ENCODE results near the gene GSTK1.

GRCh38 chr7:143247372-143247771, 15.9 kb upstream of the GSTK1 start:
- TF ChIP-seq, protein P1, sequence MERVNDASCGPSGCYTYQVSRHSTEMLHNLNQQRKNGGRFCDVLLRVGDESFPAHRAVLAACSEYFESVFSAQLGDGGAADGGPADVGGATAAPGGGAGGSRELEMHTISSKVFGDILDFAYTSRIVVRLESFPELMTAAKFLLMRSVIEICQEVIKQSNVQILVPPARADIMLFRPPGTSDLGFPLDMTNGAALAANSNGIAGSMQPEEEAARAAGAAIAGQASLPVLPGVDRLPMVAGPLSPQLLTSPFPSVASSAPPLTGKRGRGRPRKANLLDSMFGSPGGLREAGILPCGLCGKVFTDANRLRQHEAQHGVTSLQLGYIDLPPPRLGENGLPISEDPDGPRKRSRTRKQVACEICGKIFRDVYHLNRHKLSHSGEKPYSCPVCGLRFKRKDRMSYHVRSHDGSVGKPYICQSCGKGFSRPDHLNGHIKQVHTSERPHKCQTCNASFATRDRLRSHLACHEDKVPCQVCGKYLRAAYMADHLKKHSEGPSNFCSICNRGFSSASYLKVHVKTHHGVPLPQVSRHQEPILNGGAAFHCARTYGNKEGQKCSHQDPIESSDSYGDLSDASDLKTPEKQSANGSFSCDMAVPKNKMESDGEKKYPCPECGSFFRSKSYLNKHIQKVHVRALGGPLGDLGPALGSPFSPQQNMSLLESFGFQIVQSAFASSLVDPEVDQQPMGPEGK (CRISPR knock-in tag; IDR thresholded peaks at IDR 0.05; ENCODE audit: borderline replicate concordance) = no peak
- TF ChIP-seq ESRRG (CRISPR knock-in tag; IDR thresholded peaks at IDR 0.05) = no peak
- TF ChIP-seq ZFP30 (CRISPR knock-in tag; IDR thresholded peaks at IDR 0.05) = no peak
- no peak for TF ChIP-seq ARNTL (CRISPR knock-in tag; IDR thresholded peaks at IDR 0.05; ENCODE audit: borderline replicate concordance, low read depth)
- no peak for TF ChIP-seq PPARA (CRISPR knock-in tag; IDR thresholded peaks at IDR 0.05; ENCODE audit: borderline replicate concordance)
- TF ChIP-seq, protein P2, sequence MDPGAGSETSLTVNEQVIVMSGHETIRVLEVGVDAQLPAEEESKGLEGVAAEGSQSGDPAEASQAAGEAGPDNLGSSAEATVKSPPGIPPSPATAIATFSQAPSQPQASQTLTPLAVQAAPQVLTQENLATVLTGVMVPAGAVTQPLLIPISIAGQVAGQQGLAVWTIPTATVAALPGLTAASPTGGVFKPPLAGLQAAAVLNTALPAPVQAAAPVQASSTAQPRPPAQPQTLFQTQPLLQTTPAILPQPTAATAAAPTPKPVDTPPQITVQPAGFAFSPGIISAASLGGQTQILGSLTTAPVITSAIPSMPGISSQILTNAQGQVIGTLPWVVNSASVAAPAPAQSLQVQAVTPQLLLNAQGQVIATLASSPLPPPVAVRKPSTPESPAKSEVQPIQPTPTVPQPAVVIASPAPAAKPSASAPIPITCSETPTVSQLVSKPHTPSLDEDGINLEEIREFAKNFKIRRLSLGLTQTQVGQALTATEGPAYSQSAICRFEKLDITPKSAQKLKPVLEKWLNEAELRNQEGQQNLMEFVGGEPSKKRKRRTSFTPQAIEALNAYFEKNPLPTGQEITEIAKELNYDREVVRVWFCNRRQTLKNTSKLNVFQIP (CRISPR knock-in tag; IDR thresholded peaks at IDR 0.05; ENCODE audit: borderline replicate concordance, low read depth) = no peak
- no peak for TF ChIP-seq RARB (CRISPR knock-in tag; IDR thresholded peaks at IDR 0.05)
- TF ChIP-seq TOX (CRISPR knock-in tag; IDR thresholded peaks at IDR 0.05; ENCODE audit: borderline replicate concordance) = no peak
- no peak for TF ChIP-seq TCF4 (CRISPR knock-in tag; IDR thresholded peaks at IDR 0.05; ENCODE audit: borderline replicate concordance)
- TF ChIP-seq ZNF565 (CRISPR knock-in tag; conservative IDR thresholded peaks at IDR 0.05; ENCODE audit: low read depth) = no peak
- TF ChIP-seq ZFP3 (CRISPR knock-in tag; IDR thresholded peaks at IDR 0.05) = no peak
- TF ChIP-seq CREB5 (CRISPR knock-in tag; IDR thresholded peaks at IDR 0.05; ENCODE audit: low read depth) = no peak
- no peak for TF ChIP-seq ZNF70 (CRISPR knock-in tag; IDR thresholded peaks at IDR 0.05)
